ENCODE data around the gene ZFP62.
"Not testable (repeated sequence)": the region's sequence is repeated elsewhere in the genome, so short reads cannot be mapped to it uniquely, and the experiment has no call there.

ZFP62 gene

GRCh38 chr5:180829726-180830125 is 31.4 kb downstream of the ZFP62 start:
- no peak for DNase-seq

- DNase-seq, result peak in 1 of 2 donors; percentile 42
Measured at GRCh38 chr5:180828756-180829531, 32.1 kb downstream of the ZFP62 start.

- not testable (repeated sequence) for DNase-seq
Measured at GRCh38 chr5:180827374-180827773, 33.7 kb downstream of the ZFP62 start.

GRCh38 chr5:180825768-180826525 is 35.1 kb downstream of the ZFP62 start:
- DNase-seq, result no peak

GRCh38 chr5:180824630-180825476 is 36.2 kb downstream of the ZFP62 start:
- DNase-seq, result no peak

GRCh38 chr5:180823940-180824629 is 37.0 kb downstream of the ZFP62 start:
- DNase-seq, result no peak

GRCh38 chr5:180823346-180823745 is 37.7 kb downstream of the ZFP62 start:
- no peak for DNase-seq

GRCh38 chr5:180821538-180821937 is 39.5 kb downstream of the ZFP62 start:
- DNase-seq, result no peak

GRCh38 chr5:180820788-180821321 is 40.2 kb downstream of the ZFP62 start:
- DNase-seq, result no peak

- no peak for DNase-seq
Measured at GRCh38 chr5:180818677-180819341, 42.3 kb downstream of the ZFP62 start.

GRCh38 chr5:180817893-180818674 is 43.0 kb downstream of the ZFP62 start:
- DNase-seq, result no peak

- no peak for DNase-seq
Measured at GRCh38 chr5:180816608-180817534, 44.2 kb downstream of the ZFP62 start.

GRCh38 chr5:180815293-180815917 is 45.7 kb downstream of the ZFP62 start:
- DNase-seq, result no peak

GRCh38 chr5:180813420-180813819 is 47.7 kb downstream of the ZFP62 start:
- DNase-seq, result no peak

GRCh38 chr5:180811623-180812124 is 49.4 kb downstream of the ZFP62 start:
- DNase-seq, result no peak

GRCh38 chr5:180810959-180811622 is 50.0 kb downstream of the ZFP62 start:
- no peak for DNase-seq

GRCh38 chr5:180810210-180810958 is 50.7 kb downstream of the ZFP62 start:
- DNase-seq, result peak; percentile 94 to 97

Data from CD4-positive, alpha-beta T cell treated with Interferon alpha-2 for 1 hour (primary cell).